Astrocyte (in vitro differentiated cells and primary cell): Measurements from ENCODE around the gene SUN2. TPM values are rescaled to one million over a fixed set of nuclear protein-coding genes. Genes with fewer than 3 reads are reported as not detected.

ENCODE experiments used
- DNase-seq: peaks from one replicate; pipeline ENCODE4 v3.0.0-alpha.2; 2010; ENCODE audit warnings: low read depth
- FAIRE-seq: peaks from 2 replicates; lab custom pipeline; 2011; peaks lifted over from hg19 to GRCh38; lab: Jason Lieb, UNC
- H2AFZ ChIP-seq: 2 replicates; pipeline ENCODE4 v1.6.0; 2012; ENCODE audit warnings: low read depth, low read length, inconsistent platforms
- H3K27ac ChIP-seq: 2 replicates; pipeline ENCODE4 v1.5.1; 2011; ENCODE audit warnings: low read depth, low read length, inconsistent platforms
- H3K27me3 ChIP-seq: 2 replicates; pipeline ENCODE4 v1.6.0; 2011; ENCODE audit warnings: low read length, inconsistent platforms; ENCODE audit not compliant: insufficient read depth
- H3K36me3 ChIP-seq: 2 replicates; pipeline ENCODE4 v1.5.1; 2011; ENCODE audit warnings: low read length, inconsistent platforms; ENCODE audit not compliant: insufficient read depth
- H3K4me1 ChIP-seq: 2 replicates; pipeline ENCODE4 v1.5.1; 2011; ENCODE audit warnings: low read length, inconsistent platforms; ENCODE audit not compliant: insufficient read depth
- H3K4me2 ChIP-seq: 2 replicates; pipeline ENCODE4 v1.6.0; 2012; ENCODE audit warnings: low read length, inconsistent platforms
- H3K4me3 ChIP-seq: 2 replicates; pipeline ENCODE4 v1.5.1; 2011; ENCODE audit warnings: low read depth, mild to moderate bottlenecking, low read length, inconsistent platforms; ENCODE audit not compliant: insufficient read depth
- H3K79me2 ChIP-seq: 2 replicates; pipeline ENCODE4 v1.6.0; 2012; ENCODE audit warnings: mild to moderate bottlenecking, low read length, inconsistent platforms; ENCODE audit not compliant: insufficient read depth
- H3K9ac ChIP-seq: 2 replicates; pipeline ENCODE4 v1.6.0; 2012; ENCODE audit warnings: mild to moderate bottlenecking, low read length, inconsistent platforms
- H3K9me3 ChIP-seq: 2 replicates; pipeline ENCODE4 v1.5.1; 2012; ENCODE audit warnings: low read depth, mild to moderate bottlenecking, low read length, inconsistent platforms; ENCODE audit not compliant: insufficient read depth
- H4K20me1 ChIP-seq: 2 replicates; pipeline ENCODE4 v1.6.0; 2012; ENCODE audit warnings: low read length, inconsistent platforms; ENCODE audit not compliant: insufficient read depth
- H3K27ac Mint-ChIP-seq: one replicate; pipeline ENCODE4 v1.8.0; 2021; ENCODE audit warnings: mild to moderate bottlenecking, mixed read lengths; ENCODE audit not compliant: unreplicated experiment
- H3K27me3 Mint-ChIP-seq: one replicate; pipeline ENCODE4 v1.8.0; 2021; ENCODE audit warnings: low read depth, mixed read lengths; ENCODE audit not compliant: unreplicated experiment
- H3K36me3 Mint-ChIP-seq: one replicate; pipeline ENCODE4 v1.8.0; 2021; ENCODE audit warnings: low read depth, mixed read lengths; ENCODE audit not compliant: unreplicated experiment
- H3K4me1 Mint-ChIP-seq: one replicate; pipeline ENCODE4 v1.8.0; 2021; ENCODE audit warnings: low read depth, mixed read lengths; ENCODE audit not compliant: unreplicated experiment
- H3K4me3 Mint-ChIP-seq: one replicate; pipeline ENCODE4 v1.8.0; 2021; ENCODE audit warnings: mild to moderate bottlenecking, moderate library complexity, mixed read lengths; ENCODE audit not compliant: unreplicated experiment
- H3K9me3 Mint-ChIP-seq: one replicate; pipeline ENCODE4 v1.8.0; 2021; ENCODE audit warnings: mild to moderate bottlenecking, mixed read lengths; ENCODE audit not compliant: unreplicated experiment
- CTCF ChIP-seq: IDR thresholded peaks from 2 replicates; pipeline ENCODE4 v1.5.1; 2011; ENCODE audit warnings: low read depth, mild to moderate bottlenecking, inconsistent platforms, low read length, moderate library complexity; ENCODE audit not compliant: insufficient read depth
- EZH2 ChIP-seq: IDR thresholded peaks from 2 replicates; pipeline ENCODE4 v1.6.1; 2012; ENCODE audit warnings: mild to moderate bottlenecking, low read length, inconsistent platforms; ENCODE audit not compliant: insufficient read depth
- total RNA-seq: library from RNA; stranded (reverse); gene quantifications from 2 replicates; pipeline ENCODE4 v1.2.1, GENCODE V29; 2021

The SUN2 gene
- total RNA-seq, 1 donor from 2014 or later, result 46.5 TPM

- no peak overlapping the region for H3K4me3 Mint-ChIP-seq
- peaks cover 7% of the 10 kb centered on the region for H3K4me1 Mint-ChIP-seq
- Histone ChIP-seq H3K9me3 (no peaks in the 10 kb centered on the region), H3K27ac (no peak overlapping the region), H3K36me3 (peaks cover 48% of the 10 kb centered on the region), H3K4me1 (peaks cover 3% of the 10 kb centered on the region), H3K4me2 (no peak overlapping the region), H3K79me2 (no peaks in the 10 kb centered on the region), H4K20me1 (peaks cover 9% of the 10 kb centered on the region), H2AFZ (no peak overlapping the region), H3K4me3 (no peak overlapping the region), H3K27me3 (no peaks in the 10 kb centered on the region), H3K9ac (no peak overlapping the region)
- FAIRE-seq (no peak), DNase-seq (no peak)
- no peak for TF ChIP-seq CTCF
- TF ChIP-seq EZH2, result no peak
- H3K9me3 Mint-ChIP-seq, result no peaks in the 10 kb centered on the region
- peaks cover 30% of the 10 kb centered on the region for H3K36me3 Mint-ChIP-seq
- no peak overlapping the region for H3K27ac Mint-ChIP-seq
- no peaks in the 10 kb centered on the region for H3K27me3 Mint-ChIP-seq
Observed at GRCh38 chr22:38740754-38741153, 15.0 kb downstream of the SUN2 start.

- H3K9ac ChIP-seq, result no peak overlapping the region
- H3K27me3 Mint-ChIP-seq, result no peaks in the 10 kb centered on the region
- no peaks in the 10 kb centered on the region for H3K27me3 ChIP-seq
- H3K27ac Mint-ChIP-seq, result no peak overlapping the region
- H3K36me3 Mint-ChIP-seq, result peaks cover 29% of the 10 kb centered on the region
- peaks cover 7% of the 10 kb centered on the region for H3K4me1 Mint-ChIP-seq
- H3K4me2 ChIP-seq, result no peak overlapping the region
- no peak for DNase-seq
- TF ChIP-seq EZH2 (no peak), CTCF (no peak)
- H3K79me2 ChIP-seq, result no peaks in the 10 kb centered on the region
- no peaks in the 10 kb centered on the region for H3K9me3 Mint-ChIP-seq
- no peak overlapping the region for H3K4me3 ChIP-seq
- H3K4me3 Mint-ChIP-seq, result no peak overlapping the region
- peaks cover 3% of the 10 kb centered on the region for H3K4me1 ChIP-seq
- H3K9me3 ChIP-seq, result no peaks in the 10 kb centered on the region
- H3K27ac ChIP-seq, result no peak overlapping the region
- no peak overlapping the region for H2AFZ ChIP-seq
- no peak for FAIRE-seq
- peaks cover 44% of the 10 kb centered on the region for H3K36me3 ChIP-seq
- peaks cover 13% of the 10 kb centered on the region for H4K20me1 ChIP-seq
Observed at GRCh38 chr22:38740116-38740723, 15.6 kb downstream of the SUN2 start.

- H3K36me3 ChIP-seq, result peaks cover 39% of the 10 kb centered on the region
Observed at GRCh38 chr22:38739300-38740055, 16.3 kb downstream of the SUN2 start.

More at GRCh38 chr22:38739300-38740055, 16.3 kb downstream of the SUN2 start:
- Mint-ChIP-seq H3K36me3 (peaks cover 25% of the 10 kb centered on the region), H3K4me3 (no peak overlapping the region), H3K4me1 (peaks cover 7% of the 10 kb centered on the region), H3K27me3 (no peaks in the 10 kb centered on the region), H3K9me3 (no peaks in the 10 kb centered on the region), H3K27ac (peak overlapping the region; percentile 26)
- H3K9me3 ChIP-seq, result no peaks in the 10 kb centered on the region
- no peak overlapping the region for H3K9ac ChIP-seq
- TF ChIP-seq CTCF, result no peak
- no peak for TF ChIP-seq EZH2
- H3K27ac ChIP-seq, result no peak overlapping the region
- no peak for DNase-seq
- no peak overlapping the region for H3K4me2 ChIP-seq
- H3K4me3 ChIP-seq, result no peak overlapping the region
- H3K27me3 ChIP-seq, result no peaks in the 10 kb centered on the region
- no peak overlapping the region for H2AFZ ChIP-seq
- H3K4me1 ChIP-seq, result peaks cover 3% of the 10 kb centered on the region
- no peak for FAIRE-seq
- H3K79me2 ChIP-seq, result no peaks in the 10 kb centered on the region
- peaks cover 18% of the 10 kb centered on the region for H4K20me1 ChIP-seq
